CD14-positive monocyte (primary cell): Measurements from ENCODE around the gene SDC4. TPM values are rescaled to one million over a fixed set of nuclear protein-coding genes. Genes with fewer than 3 reads are reported as not detected.

Source experiments
- DNase-seq, 3 donors: peaks; one replicate each; pipeline ENCODE4 v3.0.0-alpha.2; 2011 to 2022
- H2AFZ ChIP-seq: 2 replicates; pipeline ENCODE4 v1.6.0; 2012; ENCODE audit warnings: mild to moderate bottlenecking, low read depth, low read length, inconsistent platforms; ENCODE audit not compliant: insufficient read depth, poor library complexity, severe bottlenecking
- H3K27ac ChIP-seq, 2 donors: 1 replicate in 1 of 2; 2 replicates in 1 of 2; pipeline ENCODE4 v1.5.1; 2012 to 2013; ENCODE audit warnings: low read length in 2 of 2, control low read depth in 1 of 2, inconsistent platforms in 1 of 2, low read depth in 1 of 2, mild to moderate bottlenecking in 1 of 2
- H3K27me3 ChIP-seq, 2 donors: one replicate each; pipeline versions ENCODE4 v1.6.0 to v1.6.1; 2011 to 2013; ENCODE audit warnings: low read length in 2 of 2; ENCODE audit not compliant: control insufficient read depth in 2 of 2, insufficient read depth in 2 of 2
- H3K36me3 ChIP-seq, 2 donors: replicated peaks in 1 of 2; 1 replicate in 1 of 2; 2 replicates in 1 of 2; pipeline versions ENCODE4 v1.5.1 to v1.6.1; 2012 to 2013; ENCODE audit warnings: low read length in 2 of 2, control low read depth in 1 of 2, inconsistent platforms in 1 of 2, mild to moderate bottlenecking in 1 of 2; ENCODE audit not compliant: insufficient read depth in 2 of 2, control insufficient read depth in 1 of 2
- H3K4me1 ChIP-seq, 2 donors: 1 replicate in 1 of 2; 2 replicates in 1 of 2; pipeline versions ENCODE4 v1.5.1 to v1.6.1; 2012 to 2013; ENCODE audit warnings: low read length in 2 of 2, control low read depth in 1 of 2, inconsistent platforms in 1 of 2, mild to moderate bottlenecking in 1 of 2, moderate library complexity in 1 of 2; ENCODE audit not compliant: insufficient read depth in 2 of 2, control insufficient read depth in 1 of 2
- H3K4me2 ChIP-seq: replicated peaks from 2 replicates; pipeline ENCODE3; 2012; ENCODE audit warnings: low read length, moderate library complexity, mild to moderate bottlenecking; ENCODE audit not compliant: poor library complexity, severe bottlenecking; ENCODE audit errors: extremely low read depth
- H3K4me3 ChIP-seq, 3 experiments: fragments of 200-600 bp in 1 of 3; sonication (generic) in 1 of 3; replicated peaks in 1 of 3; 1 replicate in 2 of 3; 2 replicates in 1 of 3; pipeline ENCODE4 v1.5.1; 2011 to 2013; ENCODE audit warnings: low read length in 3 of 3, mild to moderate bottlenecking in 3 of 3, control low read depth in 2 of 3, low read depth in 2 of 3, inconsistent platforms in 1 of 3, moderate library complexity in 1 of 3
- H3K79me2 ChIP-seq: 2 replicates; pipeline ENCODE4 v1.6.0; 2012; ENCODE audit warnings: mild to moderate bottlenecking, control low read depth, inconsistent platforms, low read length, moderate library complexity; ENCODE audit not compliant: insufficient read depth
- H3K9ac ChIP-seq: 2 replicates; pipeline ENCODE4 v1.6.0; 2017; ENCODE audit warnings: low read length, mild to moderate bottlenecking; ENCODE audit not compliant: insufficient read depth, poor library complexity, severe bottlenecking
- H3K9me3 ChIP-seq, 2 donors: replicated peaks in 1 of 2; 1 replicate in 1 of 2; 2 replicates in 1 of 2; pipeline versions ENCODE4 v1.5.1 to v1.6.1; 2012 to 2013; ENCODE audit warnings: low read length in 2 of 2, control low read depth in 1 of 2; ENCODE audit not compliant: control insufficient read depth in 1 of 2, insufficient read depth in 1 of 2
- H4K20me1 ChIP-seq: 2 replicates; pipeline ENCODE4 v1.6.0; 2012; ENCODE audit warnings: mild to moderate bottlenecking, low read length, control low read depth, moderate library complexity; ENCODE audit not compliant: insufficient read depth
- H3K27ac Mint-ChIP-seq, 7 donors: one replicate each; pipeline ENCODE4 v1.8.0; 2020; ENCODE audit warnings: mild to moderate bottlenecking in 7 of 7, mixed read lengths in 7 of 7, moderate library complexity in 6 of 7, inconsistent platforms in 2 of 7
- H3K27me3 Mint-ChIP-seq, 3 donors: one replicate each; pipeline ENCODE4 v1.8.0; 2021 to 2022; ENCODE audit warnings: low read depth in 3 of 3, mild to moderate bottlenecking in 3 of 3, mixed read lengths in 3 of 3, moderate library complexity in 3 of 3, inconsistent platforms in 1 of 3
- H3K36me3 Mint-ChIP-seq, 2 donors: one replicate each; pipeline ENCODE4 v1.8.0; 2020; ENCODE audit warnings: mixed read lengths in 2 of 2, inconsistent platforms in 1 of 2, mild to moderate bottlenecking in 1 of 2
- H3K4me1 Mint-ChIP-seq: one replicate; pipeline ENCODE4 v1.8.0; 2020; ENCODE audit warnings: mild to moderate bottlenecking, mixed read lengths
- H3K4me3 Mint-ChIP-seq, 2 donors: one replicate each; pipeline ENCODE4 v1.8.0; 2020; ENCODE audit warnings: mild to moderate bottlenecking in 2 of 2, mixed read lengths in 2 of 2, moderate library complexity in 1 of 2
- H3K9me3 Mint-ChIP-seq, 7 donors: one replicate each; pipeline ENCODE4 v1.8.0; 2020 to 2022; ENCODE audit warnings: mixed read lengths in 7 of 7, mild to moderate bottlenecking in 6 of 7, moderate library complexity in 6 of 7, inconsistent platforms in 2 of 7
- WGBS: methylation state at CpG from one replicate; pipeline ENCODE4 v1.1.5; 2013; ENCODE audit warnings: missing lambda C conversion rate; ENCODE audit not compliant: insufficient coverage; 5-methylcytosine and 5-hydroxymethylcytosine counted together
- intact Hi-C, 2 donors: fragments of 100-400 bp; cut with micrococcal nuclease; formaldehyde crosslinking; loops; one replicate each; pipeline versions ENCODE4 v1.15.0 to v1.15.1; 2023
- polyA plus RNA-seq, 3 donors: library from polyadenylated mRNA; depleted of rRNA in 1 of 3; unstranded in 2 of 3; stranded (reverse) in 1 of 3; fragments of 300-500 nt in 2 of 3; fragments of >200 nt in 1 of 3; fragmentation: Illumina TruSeq in 2 of 3; gene quantifications; 1 replicate in 2 of 3; 2 replicates in 1 of 3; pipeline ENCODE4 v1.2.3, GENCODE V29; 2012 to 2021
- TF ChIP-seq, protein P1 (sequence below): fragments of 200-600 bp; IDR thresholded peaks from one replicate; pipeline ENCODE4 v1.8.0; 2022; ENCODE audit warnings: antibody characterized with exemption, mild to moderate bottlenecking

SDC4 gene
- polyA plus RNA-seq, 3 donors, result 1.6 to 5.1 (median 1.9) TPM

GRCh38 chr20:45368221-45368980 lies 20.2 kb upstream of the SDC4 start:
- Mint-ChIP-seq H3K27me3 (peaks cover 2 to 11% (median 9%) of the 10 kb centered on the region in 3 donors), H3K4me3 (peak overlapping the region in 1 of 2 donors; percentile 73), H3K36me3 (peaks cover 49% of the 10 kb centered on the region in 2 donors), H3K27ac (peak overlapping the region; percentile 85 to 93 (median 91)), H3K4me1 (peaks cover 52% of the 10 kb centered on the region), H3K9me3 (peaks cover 0 to 3% (median 0%) of the 10 kb centered on the region in 7 donors)
- H4K20me1 ChIP-seq, result peaks cover 47% of the 10 kb centered on the region
- intact Hi-C loops, result loop anchor here in 1 of 2 donors (5.0 kb wide), 1 partner anchor 49 kb away; the partner anchor contains the start of gene PIGT
- peak; percentile 66 to 90 (median 74) for DNase-seq
- H3K4me3 ChIP-seq, result peak overlapping the region in 1 of 3 experiments; percentile 38
- H3K4me1 ChIP-seq, result peaks cover 39 to 52% of the 10 kb centered on the region in 2 donors
- WGBS, result 6% methylated on average over 6 of the region's 6 CpGs
- H3K4me2 ChIP-seq, result peak overlapping the region; percentile 41
- peak overlapping the region; percentile 45 for H3K9ac ChIP-seq
- peaks cover 19% of the 10 kb centered on the region for H3K79me2 ChIP-seq
- H2AFZ ChIP-seq, result no peak overlapping the region
- H3K27ac ChIP-seq, result peak overlapping the region in 1 of 2 donors; percentile 80
- peaks cover 0 to 3% of the 10 kb centered on the region in 2 donors for H3K27me3 ChIP-seq
- H3K9me3 ChIP-seq, result no peaks in the 10 kb centered on the region
- peaks cover 23 to 30% of the 10 kb centered on the region in 2 donors for H3K36me3 ChIP-seq
- TF ChIP-seq, protein P1, sequence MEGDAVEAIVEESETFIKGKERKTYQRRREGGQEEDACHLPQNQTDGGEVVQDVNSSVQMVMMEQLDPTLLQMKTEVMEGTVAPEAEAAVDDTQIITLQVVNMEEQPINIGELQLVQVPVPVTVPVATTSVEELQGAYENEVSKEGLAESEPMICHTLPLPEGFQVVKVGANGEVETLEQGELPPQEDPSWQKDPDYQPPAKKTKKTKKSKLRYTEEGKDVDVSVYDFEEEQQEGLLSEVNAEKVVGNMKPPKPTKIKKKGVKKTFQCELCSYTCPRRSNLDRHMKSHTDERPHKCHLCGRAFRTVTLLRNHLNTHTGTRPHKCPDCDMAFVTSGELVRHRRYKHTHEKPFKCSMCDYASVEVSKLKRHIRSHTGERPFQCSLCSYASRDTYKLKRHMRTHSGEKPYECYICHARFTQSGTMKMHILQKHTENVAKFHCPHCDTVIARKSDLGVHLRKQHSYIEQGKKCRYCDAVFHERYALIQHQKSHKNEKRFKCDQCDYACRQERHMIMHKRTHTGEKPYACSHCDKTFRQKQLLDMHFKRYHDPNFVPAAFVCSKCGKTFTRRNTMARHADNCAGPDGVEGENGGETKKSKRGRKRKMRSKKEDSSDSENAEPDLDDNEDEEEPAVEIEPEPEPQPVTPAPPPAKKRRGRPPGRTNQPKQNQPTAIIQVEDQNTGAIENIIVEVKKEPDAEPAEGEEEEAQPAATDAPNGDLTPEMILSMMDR, result no peak

GRCh38 chr20:45367126-45367525 lies 18.9 kb upstream of the SDC4 start:
- Histone ChIP-seq H3K79me2 (peaks cover 20% of the 10 kb centered on the region), H3K4me1 (peaks cover 36 to 46% of the 10 kb centered on the region in 2 donors), H3K27me3 (no peaks in the 10 kb centered on the region), H4K20me1 (peaks cover 49% of the 10 kb centered on the region), H3K9ac (no peak overlapping the region), H2AFZ (no peak overlapping the region), H3K4me2 (no peak overlapping the region), H3K27ac (no peak overlapping the region), H3K36me3 (peaks cover 23 to 30% of the 10 kb centered on the region in 2 donors), H3K9me3 (no peaks in the 10 kb centered on the region), H3K4me3 (no peak overlapping the region)
- DNase-seq, result no peak
- TF ChIP-seq, protein P1, result no peak
- Mint-ChIP-seq H3K9me3 (peaks cover 0 to 2% (median 0%) of the 10 kb centered on the region in 7 donors), H3K4me1 (peaks cover 47% of the 10 kb centered on the region), H3K36me3 (peaks cover 44 to 48% of the 10 kb centered on the region in 2 donors), H3K27ac (peak overlapping the region in 2 of 7 donors; percentile 18 to 19), H3K27me3 (peaks cover 0 to 2% (median 0%) of the 10 kb centered on the region in 3 donors), H3K4me3 (no peak overlapping the region)
- intact Hi-C loops, result loop anchor here in 1 of 2 donors (5.0 kb wide), 1 partner anchor 50 kb away; the partner anchor contains the start of gene PIGT
